SK-N-SH treated with all-trans-retinoic acid at 6 μM for 48 hours (cell line): ENCODE data around the gene TINAGL1.
A peak's percentile ranks its signal among the peaks of the same experiment; 100 is the strongest.

Source experiments
- ATAC-seq: fragments of 200-7000 bp; cut with Tn5 transposase; 3 replicates; pipeline ENCODE4 v1.9.1; 2020; ENCODE audit warnings: mild to moderate bottlenecking, moderate library complexity
- BACH2 ChIP-seq: fragments of 250-450 bp; sonication (Bioruptor Pico); IDR thresholded peaks from 2 replicates; pipeline ENCODE4 v1.9.0; 2021; ENCODE audit warnings: mild to moderate bottlenecking, borderline replicate concordance
- CREB5 ChIP-seq: fragments of 250-450 bp; sonication (Bioruptor Pico); IDR thresholded peaks from 2 replicates; pipeline ENCODE4 v1.5.1; 2020; ENCODE audit warnings: low read depth, mild to moderate bottlenecking, moderate library complexity
- CSRNP3 ChIP-seq: fragments of 250-450 bp; sonication (Bioruptor Pico); IDR thresholded peaks from 2 replicates; pipeline ENCODE4 v1.5.1; 2021; ENCODE audit warnings: mild to moderate bottlenecking, moderate library complexity
- ESRRG ChIP-seq: fragments of 250-450 bp; sonication (Bioruptor Pico); IDR thresholded peaks from 2 replicates; pipeline ENCODE4 v1.6.1; 2021; ENCODE audit warnings: mild to moderate bottlenecking
- GLIS3 ChIP-seq: fragments of 250-450 bp; sonication (Bioruptor Pico); IDR thresholded peaks from 2 replicates; pipeline ENCODE4 v1.5.0; 2020; ENCODE audit warnings: mild to moderate bottlenecking, moderate library complexity
- ISL1 ChIP-seq: fragments of 250-450 bp; sonication (Bioruptor Pico); IDR thresholded peaks from 2 replicates; pipeline ENCODE4 v2.1.2; 2022; ENCODE audit warnings: mild to moderate bottlenecking, moderate library complexity
- OSR1 ChIP-seq: fragments of 250-450 bp; sonication (Bioruptor Pico); IDR thresholded peaks from 2 replicates; pipeline ENCODE4 v1.8.0; 2022; ENCODE audit warnings: moderate library complexity, mild to moderate bottlenecking, inconsistent platforms
- PATZ1 ChIP-seq: fragments of 250-450 bp; sonication (Bioruptor Pico); IDR thresholded peaks from 2 replicates; pipeline ENCODE4 v1.8.0; 2020; ENCODE audit warnings: mild to moderate bottlenecking, moderate library complexity, borderline replicate concordance
- POU6F1 ChIP-seq: fragments of 250-450 bp; sonication (Bioruptor Pico); IDR thresholded peaks from 2 replicates; pipeline ENCODE4 v1.8.0; 2021; ENCODE audit warnings: low read depth, mild to moderate bottlenecking, moderate library complexity, borderline replicate concordance
- PPARA ChIP-seq: fragments of 250-450 bp; sonication (Bioruptor Pico); IDR thresholded peaks from 2 replicates; pipeline ENCODE4 v1.5.0; 2020; ENCODE audit warnings: mild to moderate bottlenecking, borderline replicate concordance
- RARB ChIP-seq: fragments of 250-450 bp; sonication (Bioruptor Pico); IDR thresholded peaks from 2 replicates; pipeline ENCODE4 v1.8.0; 2021; ENCODE audit warnings: mild to moderate bottlenecking, moderate library complexity
- SNAI2 ChIP-seq: fragments of 250-450 bp; sonication (Bioruptor Pico); IDR thresholded peaks from 2 replicates; pipeline ENCODE4 v1.5.0; 2020; ENCODE audit warnings: mild to moderate bottlenecking, moderate library complexity
- TCF4 ChIP-seq: fragments of 250-450 bp; sonication (Bioruptor Pico); IDR thresholded peaks from 2 replicates; pipeline ENCODE4 v1.8.0; 2021; ENCODE audit warnings: mild to moderate bottlenecking, moderate library complexity, borderline replicate concordance
- TOX ChIP-seq: fragments of 250-450 bp; sonication (Bioruptor Pico); IDR thresholded peaks from 2 replicates; pipeline ENCODE4 v1.8.0; 2021; ENCODE audit warnings: mild to moderate bottlenecking, moderate library complexity, borderline replicate concordance
- TSHZ2 ChIP-seq: fragments of 250-450 bp; sonication (Bioruptor Pico); IDR thresholded peaks from 2 replicates; pipeline ENCODE4 v1.5.0; 2020; ENCODE audit warnings: mild to moderate bottlenecking, moderate library complexity
- ZC3H10 ChIP-seq: fragments of 250-450 bp; sonication (Bioruptor Pico); IDR thresholded peaks from 2 replicates; pipeline ENCODE4 v1.5.1; 2021; ENCODE audit warnings: mild to moderate bottlenecking, moderate library complexity
- ZFP3 ChIP-seq: fragments of 250-450 bp; sonication (Bioruptor Pico); IDR thresholded peaks from 2 replicates; pipeline ENCODE4 v1.5.0; 2020; ENCODE audit warnings: mild to moderate bottlenecking, moderate library complexity
- ZFP30 ChIP-seq: fragments of 450-650 bp; formaldehyde crosslinking; IDR thresholded peaks from 2 replicates; pipeline ENCODE4 v1.5.0; 2022; ENCODE audit warnings: mild to moderate bottlenecking, moderate library complexity
- ZNF565 ChIP-seq: fragments of 450-650 bp; formaldehyde crosslinking; conservative IDR thresholded peaks from 2 replicates; pipeline ENCODE4 v1.5.0; 2020; ENCODE audit warnings: low read depth, mild to moderate bottlenecking, moderate library complexity
- ZNF70 ChIP-seq: fragments of 450-650 bp; formaldehyde crosslinking; IDR thresholded peaks from 2 replicates; pipeline ENCODE4 v1.5.0; 2020; ENCODE audit warnings: mild to moderate bottlenecking, moderate library complexity

The TINAGL1 gene

GRCh38 chr1:31587720-31588423 lies 11.6 kb downstream of the TINAGL1 start:
- peak; percentile 74 for ATAC-seq

GRCh38 chr1:31588751-31589515 lies 12.6 kb downstream of the TINAGL1 start:
- no peak for TF ChIP-seq GLIS3 (CRISPR knock-in tag)
- TF ChIP-seq RARB (CRISPR knock-in tag): no peak
- TF ChIP-seq ZNF565 (CRISPR knock-in tag): no peak
- TF ChIP-seq TCF4 (CRISPR knock-in tag): no peak
- no peak for TF ChIP-seq ZC3H10
- TF ChIP-seq CSRNP3 (CRISPR knock-in tag): no peak
- no peak for TF ChIP-seq ZFP30 (CRISPR knock-in tag)
- no peak for TF ChIP-seq PATZ1 (CRISPR knock-in tag)
- no peak for TF ChIP-seq SNAI2 (CRISPR knock-in tag)
- no peak for TF ChIP-seq ISL1 (CRISPR knock-in tag)
- no peak for TF ChIP-seq ZNF70 (CRISPR knock-in tag)
- TF ChIP-seq TSHZ2 (CRISPR knock-in tag): no peak
- no peak for TF ChIP-seq POU6F1
- TF ChIP-seq, all 23 proteins: peak for 0
- no peak for ATAC-seq

More at GRCh38 chr1:31587720-31588423, 11.6 kb downstream of the TINAGL1 start:
- TF ChIP-seq ZNF565 (CRISPR knock-in tag) (no peak), ZFP3 (CRISPR knock-in tag) (peak; percentile 80), TCF4 (CRISPR knock-in tag) (no peak), PATZ1 (CRISPR knock-in tag) (no peak), ISL1 (CRISPR knock-in tag) (no peak)

- ATAC-seq: peak; percentile 75
- TF ChIP-seq ISL1 (CRISPR knock-in tag) (no peak), ZFP3 (CRISPR knock-in tag) (peak; percentile 99)
Measured at GRCh38 chr1:31591425-31592093, 15.2 kb downstream of the TINAGL1 start.

- ATAC-seq: peak; percentile 23
- TF ChIP-seq TOX (CRISPR knock-in tag): no peak
- TF ChIP-seq ZFP3 (CRISPR knock-in tag): no peak
- TF ChIP-seq OSR1 (CRISPR knock-in tag): no peak
- TF ChIP-seq BACH2 (CRISPR knock-in tag): no peak
- TF ChIP-seq PPARA (CRISPR knock-in tag): no peak
- TF ChIP-seq TCF4 (CRISPR knock-in tag): no peak
- TF ChIP-seq CREB5: no peak
- no peak for TF ChIP-seq ZFP30 (CRISPR knock-in tag)
- TF ChIP-seq ZNF565 (CRISPR knock-in tag): no peak
- no peak for TF ChIP-seq ESRRG (CRISPR knock-in tag)
Measured at GRCh38 chr1:31592132-31592531, 15.8 kb downstream of the TINAGL1 start.
